ENCODE data around the gene PSME3.

PSME3 gene

DNA sequence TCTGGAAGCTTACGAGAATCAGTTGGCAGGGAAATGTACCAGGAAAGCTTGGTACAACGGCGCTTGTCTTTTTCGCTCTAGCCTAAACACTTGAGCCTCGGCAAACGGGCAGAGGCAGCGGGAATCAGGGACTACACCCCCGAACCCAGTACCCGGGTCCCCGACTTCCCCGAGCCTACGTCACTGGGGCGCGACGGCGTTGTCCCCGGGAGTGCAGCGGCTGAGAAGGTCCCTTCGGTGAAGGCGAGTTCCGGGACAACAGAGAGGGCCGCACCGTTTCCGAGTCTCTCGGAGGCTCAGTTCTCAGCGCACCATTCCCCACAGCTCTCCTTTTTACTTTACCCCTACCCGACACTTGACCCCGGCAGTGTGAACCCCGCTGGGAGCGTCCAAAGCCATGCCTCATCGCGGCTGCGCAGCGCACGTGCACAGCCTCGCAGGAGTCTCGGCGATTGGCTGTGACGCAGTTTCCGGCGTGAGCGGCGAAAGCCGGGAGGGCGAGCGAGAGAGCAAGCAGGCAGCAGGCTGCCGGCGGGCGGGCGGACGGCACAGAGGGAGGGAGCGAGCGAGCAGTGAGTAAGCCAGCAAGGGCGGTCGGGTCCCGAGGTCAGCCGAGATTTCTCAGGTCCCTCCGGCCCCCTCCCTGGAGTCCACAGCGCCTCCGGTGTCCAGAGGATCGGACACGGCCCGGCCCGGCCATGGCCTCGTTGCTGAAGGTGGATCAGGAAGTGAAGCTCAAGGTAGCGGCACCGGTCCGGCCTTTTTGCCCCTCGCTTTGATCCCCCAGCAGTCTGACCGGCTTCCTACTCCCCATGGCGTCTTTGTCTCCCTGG is at the start of gene PSME3:
Gene PSME3 (plus strand): TSS at position 464 of the 833 bp plus-strand sequence. CDS start 235 bp downstream, at position 699.
- DNase-seq, result peak; percentile 21

- no peak for DNase-seq
These were observed 49.4 kb upstream of the PSME3 start for GRCh38 chr17:42783791-42784138.

DNA sequence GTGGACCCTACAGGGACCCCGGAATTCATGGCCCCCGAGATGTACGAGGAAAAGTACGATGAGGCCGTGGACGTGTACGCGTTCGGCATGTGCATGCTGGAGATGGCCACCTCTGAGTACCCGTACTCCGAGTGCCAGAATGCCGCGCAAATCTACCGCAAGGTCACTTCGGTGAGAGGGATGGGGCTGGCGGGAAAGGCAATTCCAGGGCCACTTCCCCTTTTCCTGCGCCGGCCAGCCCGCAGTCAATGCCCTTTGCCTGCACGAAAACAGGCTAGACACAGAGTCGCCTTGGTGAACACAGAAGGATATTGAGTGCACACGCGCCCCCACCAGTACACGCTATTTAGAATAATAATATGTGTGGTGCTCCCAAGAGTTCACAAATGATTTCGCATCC is 48.8 kb upstream of the PSME3 start:
- DNase-seq, result no peak

- DNase-seq, result no peak
These were observed 48.2 kb upstream of the PSME3 start for GRCh38 chr17:42784811-42785592.

DNA sequence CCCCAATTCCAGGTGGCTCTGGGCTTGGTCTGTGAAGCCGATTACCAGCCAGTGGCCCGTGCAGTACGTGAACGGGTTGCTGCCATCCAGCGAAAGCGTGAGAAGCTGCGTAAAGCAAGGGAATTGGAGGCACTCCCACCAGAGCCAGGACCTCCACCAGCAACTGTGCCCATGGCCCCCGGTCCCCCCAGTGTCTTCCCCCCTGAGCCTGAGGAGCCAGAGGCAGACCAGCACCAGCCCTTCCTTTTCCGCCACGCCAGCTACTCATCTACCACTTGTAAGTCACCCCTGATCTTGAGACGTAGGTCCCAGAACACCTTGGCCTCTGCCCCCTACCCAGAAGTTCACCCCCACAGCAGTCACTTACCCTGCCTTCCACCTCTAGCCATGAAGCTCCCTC is 45.9 kb upstream of the PSME3 start:
- no peak for DNase-seq

- no peak for DNase-seq
These were observed 41.2 kb upstream of the PSME3 start for GRCh38 chr17:42791948-42792347.

DNA sequence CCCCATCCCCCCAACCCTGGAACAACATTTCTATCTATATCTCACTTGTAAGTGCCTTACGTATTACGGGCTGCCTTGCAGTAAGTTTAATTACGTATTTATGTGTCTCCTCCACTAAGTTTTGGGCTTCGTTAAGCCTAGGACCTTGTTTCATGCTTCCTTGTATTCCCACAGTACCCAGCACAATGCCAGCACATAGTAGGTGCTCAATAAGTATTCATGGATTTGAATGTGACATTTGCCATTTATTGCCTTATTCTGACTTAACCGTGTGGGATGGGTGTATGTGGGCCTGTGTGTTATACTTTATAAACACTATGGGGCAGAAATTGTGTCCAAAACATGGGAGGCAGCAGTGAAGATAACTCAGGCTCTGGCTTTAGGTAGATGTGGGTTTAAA is 40.7 kb upstream of the PSME3 start:
- no peak for DNase-seq

DNA sequence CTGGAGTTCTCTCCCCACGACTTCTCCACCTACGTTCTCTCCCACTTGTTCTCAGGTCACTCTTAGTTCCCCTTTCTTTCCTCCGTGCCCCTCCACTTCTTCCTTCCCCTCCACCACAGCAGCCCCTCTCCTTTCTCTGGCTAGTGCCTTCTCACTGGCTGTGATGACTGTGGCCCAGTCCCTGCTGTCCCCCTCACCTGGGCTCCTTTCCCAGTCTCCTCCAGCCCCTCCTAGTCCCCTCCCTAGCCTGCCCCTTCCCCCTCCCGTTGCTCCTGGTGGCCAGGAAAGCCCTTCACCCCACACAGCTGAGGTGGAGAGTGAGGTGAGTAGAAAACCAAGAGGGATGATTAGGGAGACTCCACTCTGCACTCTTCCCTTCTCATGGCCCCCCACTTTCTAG is 38.1 kb upstream of the PSME3 start:
- DNase-seq, result no peak

DNA sequence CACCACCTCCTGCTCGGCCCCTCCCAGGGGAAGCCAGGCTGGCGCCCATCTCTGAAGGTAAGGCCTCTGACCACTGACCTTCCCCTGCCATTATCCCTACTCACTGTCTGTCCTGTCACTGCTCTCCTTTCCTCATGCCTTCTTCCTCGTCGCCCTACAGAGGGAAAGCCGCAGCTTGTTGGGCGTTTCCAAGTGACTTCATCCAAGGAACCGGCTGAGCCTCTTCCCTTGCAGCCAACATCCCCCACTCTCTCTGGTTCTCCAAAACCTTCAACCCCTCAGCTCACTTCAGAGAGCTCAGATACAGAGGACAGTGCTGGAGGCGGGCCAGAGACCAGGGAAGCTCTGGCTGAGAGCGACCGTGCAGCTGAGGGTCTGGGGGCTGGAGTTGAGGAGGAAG is 37.7 kb upstream of the PSME3 start:
- DNase-seq, result no peak

DNA sequence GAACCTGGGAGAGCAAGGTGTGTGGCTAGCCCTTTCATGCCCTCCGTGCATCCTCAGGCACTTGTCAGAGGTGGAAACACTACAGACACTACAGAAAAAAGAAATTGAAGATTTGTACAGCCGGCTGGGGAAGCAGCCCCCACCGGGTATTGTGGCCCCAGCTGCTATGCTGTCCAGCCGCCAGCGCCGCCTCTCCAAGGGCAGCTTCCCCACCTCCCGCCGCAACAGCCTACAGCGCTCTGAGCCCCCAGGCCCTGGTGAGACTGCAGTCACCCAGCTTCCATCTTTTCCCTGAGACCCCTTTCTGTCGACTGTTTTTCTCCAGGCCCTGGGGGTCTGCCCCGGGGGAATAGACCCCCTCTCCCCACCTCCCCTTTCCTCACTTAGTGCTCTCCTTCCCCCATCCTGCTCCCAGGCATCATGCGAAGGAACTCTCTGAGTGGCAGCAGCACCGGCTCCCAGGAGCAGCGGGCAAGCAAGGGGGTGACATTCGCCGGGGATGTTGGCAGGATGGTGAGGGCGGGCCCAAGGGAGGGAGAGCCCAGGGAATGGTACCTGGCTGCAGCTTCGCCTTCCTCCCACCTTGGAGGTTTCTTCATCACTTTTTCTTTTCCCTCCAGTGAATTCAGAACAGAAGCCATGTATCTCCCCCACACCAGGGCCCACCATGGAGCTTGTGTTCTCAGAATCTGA is 37.0 kb upstream of the PSME3 start:
- DNase-seq, result no peak

DNA sequence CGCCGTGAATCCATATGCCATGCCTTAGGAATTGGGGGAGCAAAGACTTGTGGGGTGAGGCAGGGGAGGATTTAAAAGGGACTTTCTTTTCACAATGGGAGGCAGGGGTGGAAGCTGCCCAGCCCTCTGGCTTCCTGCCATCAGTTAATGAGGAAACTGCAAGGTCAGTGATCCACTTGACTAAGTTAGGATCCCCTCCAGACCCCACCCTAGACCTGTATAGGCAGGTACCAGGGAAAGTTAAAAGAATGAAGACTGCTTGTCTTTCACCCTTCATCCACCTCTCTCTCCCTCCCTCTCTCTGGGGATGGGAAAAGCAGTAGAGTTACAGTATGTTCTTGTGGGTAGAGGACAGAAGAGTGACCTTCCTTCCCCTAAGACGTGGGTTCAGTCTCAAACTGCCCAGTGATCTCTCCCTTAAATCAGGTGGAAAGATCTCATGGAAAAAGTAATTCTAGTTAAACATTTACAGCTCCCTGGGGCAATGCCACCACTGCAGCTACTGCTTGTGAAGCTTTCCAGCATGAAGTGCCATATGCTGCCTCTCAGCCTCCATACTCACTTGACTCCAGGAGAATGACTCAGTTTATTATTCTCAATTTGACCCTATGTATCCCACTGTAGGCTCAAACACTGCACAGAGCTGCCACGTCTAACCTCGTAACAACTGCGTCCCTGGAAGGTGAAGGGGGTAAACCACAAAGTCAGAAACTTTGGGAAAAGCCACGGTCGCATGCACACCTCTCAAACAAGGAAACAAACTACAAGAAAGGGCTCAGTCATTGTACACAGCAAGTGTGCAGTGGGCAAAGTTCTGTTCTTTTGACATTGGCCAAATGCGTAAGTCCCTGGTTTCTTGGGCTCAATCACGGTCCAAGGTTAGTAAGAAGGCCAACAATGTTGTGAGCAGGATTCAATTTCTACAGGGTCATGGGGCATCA is 35.9 kb upstream of the PSME3 start:
- DNase-seq, result no peak

GRCh38 chr17:42798011-42798382 is 35.2 kb upstream of the PSME3 start:
- no peak for DNase-seq

DNA sequence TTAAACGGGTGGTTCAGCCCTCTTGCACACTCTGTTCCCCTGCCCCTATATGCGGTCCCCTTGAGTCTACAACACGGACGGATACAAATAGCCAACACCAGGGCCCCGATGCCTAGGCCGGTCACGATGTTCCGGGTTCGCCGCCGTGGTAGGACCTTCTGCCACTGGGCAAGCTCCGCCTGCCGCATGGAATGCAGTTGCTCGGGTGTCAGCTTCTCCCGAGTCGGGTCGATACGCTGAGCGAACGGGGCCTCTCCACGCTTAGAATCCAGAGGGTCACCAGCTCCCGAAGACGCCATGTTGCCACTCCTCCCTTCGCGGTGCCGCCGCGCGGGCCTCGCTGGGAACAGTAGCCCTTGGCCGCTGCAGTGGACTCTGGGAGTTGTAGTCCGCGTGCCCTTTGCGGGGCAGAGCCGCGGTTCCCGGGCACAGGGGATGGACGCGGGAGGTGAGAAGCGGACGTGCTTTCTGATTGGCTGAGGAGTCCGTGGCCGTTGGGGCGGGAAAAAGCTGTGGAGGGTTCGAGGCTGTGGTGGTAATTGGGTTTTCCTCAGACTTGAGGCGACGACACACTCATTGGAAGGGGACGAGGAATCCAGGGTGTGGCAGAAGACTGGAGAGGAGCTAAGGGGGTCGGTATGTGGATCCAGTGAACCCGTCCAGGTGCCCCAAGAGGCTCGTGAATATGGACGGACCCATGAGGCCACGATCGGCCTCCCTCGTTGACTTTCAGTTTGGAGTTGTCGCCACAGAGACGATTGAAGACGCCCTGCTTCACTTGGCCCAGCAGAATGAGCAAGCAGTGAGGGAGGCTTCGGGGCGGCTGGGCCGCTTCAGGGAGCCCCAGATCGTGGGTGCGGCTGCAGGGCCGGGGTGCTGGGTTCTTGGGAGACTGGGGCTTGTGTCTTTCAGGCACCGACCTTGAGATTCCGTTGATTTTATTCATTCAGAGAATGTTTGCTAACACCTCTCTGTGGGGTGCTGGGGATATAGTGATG is 34.5 kb upstream of the PSME3 start, which contains the start of the genes CNTD1 and COA3:
Gene CNTD1 (plus strand): TSS at position 479 of the 998 bp plus-strand sequence. CDS start 207 bp downstream, at position 686.
Gene COA3 (minus strand): TSS at position 322 of the 998 bp plus-strand sequence. CDS start 23 bp downstream, at position 299.
- peak; percentile 52 for DNase-seq

GRCh38 chr17:42803074-42803883 is 29.9 kb upstream of the PSME3 start:
- DNase-seq, result no peak

GRCh38 chr17:42804918-42805367 is 28.3 kb upstream of the PSME3 start:
- peak; percentile 70 for DNase-seq

DNA sequence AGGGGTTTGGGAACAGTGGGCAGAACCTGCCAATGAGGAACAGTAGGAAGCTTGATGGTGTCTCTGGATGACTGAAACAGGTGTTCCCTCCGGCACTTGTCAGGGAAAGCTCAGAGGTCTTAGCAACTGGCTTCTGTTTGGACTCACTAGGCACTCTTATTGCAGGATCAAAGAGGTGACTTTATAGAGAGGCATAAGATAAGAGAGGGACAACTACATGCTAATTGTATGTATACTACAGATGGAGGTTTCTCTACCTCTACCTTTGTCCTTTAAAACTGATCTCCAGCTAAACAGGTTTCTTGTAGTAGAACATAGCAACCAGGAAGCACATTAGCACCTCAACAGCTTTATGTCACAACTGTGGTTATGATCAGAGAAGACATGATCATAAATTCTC is 26.9 kb upstream of the PSME3 start:
- no peak for DNase-seq

DNA sequence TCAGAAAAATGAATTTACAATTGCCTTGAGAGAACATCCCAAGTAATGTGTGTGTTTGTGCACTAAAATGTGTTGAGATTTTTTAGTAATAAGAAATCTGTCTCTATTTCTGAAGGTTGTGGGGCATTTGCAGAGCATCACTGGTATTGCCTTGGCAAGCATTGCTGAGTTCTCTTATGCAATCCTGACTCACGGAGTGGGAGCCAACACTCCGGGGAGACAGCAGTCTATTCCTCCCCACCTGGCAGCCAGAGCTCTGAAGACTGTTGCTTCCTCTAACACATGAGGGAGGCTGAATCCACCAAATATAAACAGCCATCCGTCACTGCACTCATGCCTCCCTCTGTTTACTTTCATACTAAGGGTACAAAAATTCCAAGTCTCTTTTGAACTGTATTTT is 23.9 kb upstream of the PSME3 start:
- DNase-seq, result no peak

- DNase-seq, result peak; percentile 73
These were observed 18.4 kb upstream of the PSME3 start for GRCh38 chr17:42814633-42815399.

GRCh38 chr17:42817866-42818265 is 15.3 kb upstream of the PSME3 start:
- DNase-seq, result no peak

Measured in NCI-H2029 treated with DMSO at 0.1 percent for 48 hours (cell line).